HepG2 (cell line): ENCODE data around the gene ZNF740.
"Not testable (repeated sequence)": the region's sequence is repeated elsewhere in the genome, so short reads cannot be mapped to it uniquely, and the experiment has no call there.

Source experiments
- CREB3 ChIP-seq: sonication (generic); formaldehyde crosslinking; IDR thresholded peaks from 2 replicates; pipeline ENCODE4 v1.5.0; 2020; ENCODE audit warnings: missing genetic modification reagents
- CSRNP1 ChIP-seq: sonication (generic); formaldehyde crosslinking; IDR thresholded peaks from 2 replicates; pipeline ENCODE4 v1.8.1; 2023; ENCODE audit warnings: mild to moderate bottlenecking, missing genetic modification reagents
- CTCF ChIP-seq: sonication (generic); formaldehyde crosslinking; IDR thresholded peaks from 2 replicates; pipeline ENCODE4 v1.5.0; 2020; ENCODE audit warnings: mild to moderate bottlenecking, missing genetic modification reagents, moderate library complexity
- EP300 ChIP-seq, 3 experiments: sonication (generic) in 1 of 3; formaldehyde crosslinking in 1 of 3; IDR thresholded peaks; 2 replicates each; pipeline versions ENCODE4 v1.5.1 to v1.6.1; 2011 to 2020; ENCODE audit warnings: low read depth in 2 of 3, low read length in 2 of 3, borderline replicate concordance in 1 of 3, improper control_type of control experiment in 1 of 3, mild to moderate bottlenecking in 1 of 3, missing genetic modification reagents in 1 of 3, moderate library complexity in 1 of 3
- FOXM1 ChIP-seq: sonication (generic); formaldehyde crosslinking; IDR thresholded peaks from 2 replicates; pipeline ENCODE4 v1.5.0; 2020; ENCODE audit warnings: missing genetic modification reagents
- HMGA1 ChIP-seq: sonication (generic); formaldehyde crosslinking; conservative IDR thresholded peaks from 2 replicates; pipeline ENCODE4 v1.4.0; 2020; ENCODE audit warnings: missing genetic modification reagents
- MATR3 ChIP-seq: sonication (generic); formaldehyde crosslinking; IDR thresholded peaks from 2 replicates; pipeline ENCODE4 v1.4.0; 2020; ENCODE audit warnings: missing genetic modification reagents
- POLR2A ChIP-seq, 2 experiments: IDR thresholded peaks; 2 replicates each; pipeline ENCODE4 v1.6.1; 2011; ENCODE audit warnings: low read depth in 2 of 2, low read length in 2 of 2, mild to moderate bottlenecking in 1 of 2, moderate library complexity in 1 of 2; ENCODE audit not compliant: insufficient read depth in 1 of 2
- SIN3A ChIP-seq: IDR thresholded peaks from 2 replicates; pipeline ENCODE4 v1.6.1; 2011; ENCODE audit warnings: low read depth, mild to moderate bottlenecking, control low read depth, low read length, borderline replicate concordance
- SNAPC5 ChIP-seq: sonication (generic); formaldehyde crosslinking; IDR thresholded peaks from 2 replicates; pipeline ENCODE4 v1.8.1; 2023; ENCODE audit warnings: mild to moderate bottlenecking, missing genetic modification reagents, borderline replicate concordance
- ZNF660 ChIP-seq: sonication (generic); formaldehyde crosslinking; IDR thresholded peaks from 2 replicates; pipeline ENCODE4 v1.5.1; 2020; ENCODE audit warnings: mild to moderate bottlenecking, low read depth, missing genetic modification reagents, borderline replicate concordance
- TF ChIP-seq, protein P1 (sequence below): sonication (generic); formaldehyde crosslinking; IDR thresholded peaks from 2 replicates; pipeline ENCODE4 v1.4.0; 2020; ENCODE audit warnings: mild to moderate bottlenecking, missing genetic modification reagents
- TF ChIP-seq, protein P2 (sequence below): sonication (generic); formaldehyde crosslinking; IDR thresholded peaks from 2 replicates; pipeline ENCODE4 v1.4.0; 2020; ENCODE audit warnings: missing genetic modification reagents, borderline replicate concordance
- TF ChIP-seq, protein P3 (sequence below): IDR thresholded peaks from 2 replicates; pipeline ENCODE4 v1.6.1; 2012; ENCODE audit warnings: inconsistent platforms

- not testable (repeated sequence) for TF ChIP-seq CSRNP1 (CRISPR knock-in tag); ZNF660 (CRISPR knock-in tag); EP300 (IDR thresholded peaks at IDR 0.05; ENCODE audit: low read depth in 2 of 2, low read length in 2 of 2); EP300 (CRISPR knock-in tag; IDR thresholded peaks at IDR 0.05; ENCODE audit: borderline replicate concordance); SNAPC5 (CRISPR knock-in tag); SIN3A; CREB3 (CRISPR knock-in tag); CTCF (CRISPR knock-in tag); POLR2A (IDR thresholded peaks at IDR 0.05; ENCODE audit: insufficient read depth in 1 of 2, low read depth in 2 of 2, low read length in 2 of 2); HMGA1 (CRISPR knock-in tag); MATR3 (CRISPR knock-in tag); FOXM1 (CRISPR knock-in tag)
- TF ChIP-seq, protein P1, sequence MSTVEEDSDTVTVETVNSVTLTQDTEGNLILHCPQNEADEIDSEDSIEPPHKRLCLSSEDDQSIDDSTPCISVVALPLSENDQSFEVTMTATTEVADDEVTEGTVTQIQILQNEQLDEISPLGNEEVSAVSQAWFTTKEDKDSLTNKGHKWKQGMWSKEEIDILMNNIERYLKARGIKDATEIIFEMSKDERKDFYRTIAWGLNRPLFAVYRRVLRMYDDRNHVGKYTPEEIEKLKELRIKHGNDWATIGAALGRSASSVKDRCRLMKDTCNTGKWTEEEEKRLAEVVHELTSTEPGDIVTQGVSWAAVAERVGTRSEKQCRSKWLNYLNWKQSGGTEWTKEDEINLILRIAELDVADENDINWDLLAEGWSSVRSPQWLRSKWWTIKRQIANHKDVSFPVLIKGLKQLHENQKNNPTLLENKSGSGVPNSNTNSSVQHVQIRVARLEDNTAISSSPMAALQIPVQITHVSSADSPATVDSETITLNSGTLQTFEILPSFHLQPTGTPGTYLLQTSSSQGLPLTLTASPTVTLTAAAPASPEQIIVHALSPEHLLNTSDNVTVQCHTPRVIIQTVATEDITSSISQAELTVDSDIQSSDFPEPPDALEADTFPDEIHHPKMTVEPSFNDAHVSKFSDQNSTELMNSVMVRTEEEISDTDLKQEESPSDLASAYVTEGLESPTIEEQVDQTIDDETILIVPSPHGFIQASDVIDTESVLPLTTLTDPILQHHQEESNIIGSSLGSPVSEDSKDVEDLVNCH (CRISPR knock-in tag) = not testable (repeated sequence)
- TF ChIP-seq, protein P2, sequence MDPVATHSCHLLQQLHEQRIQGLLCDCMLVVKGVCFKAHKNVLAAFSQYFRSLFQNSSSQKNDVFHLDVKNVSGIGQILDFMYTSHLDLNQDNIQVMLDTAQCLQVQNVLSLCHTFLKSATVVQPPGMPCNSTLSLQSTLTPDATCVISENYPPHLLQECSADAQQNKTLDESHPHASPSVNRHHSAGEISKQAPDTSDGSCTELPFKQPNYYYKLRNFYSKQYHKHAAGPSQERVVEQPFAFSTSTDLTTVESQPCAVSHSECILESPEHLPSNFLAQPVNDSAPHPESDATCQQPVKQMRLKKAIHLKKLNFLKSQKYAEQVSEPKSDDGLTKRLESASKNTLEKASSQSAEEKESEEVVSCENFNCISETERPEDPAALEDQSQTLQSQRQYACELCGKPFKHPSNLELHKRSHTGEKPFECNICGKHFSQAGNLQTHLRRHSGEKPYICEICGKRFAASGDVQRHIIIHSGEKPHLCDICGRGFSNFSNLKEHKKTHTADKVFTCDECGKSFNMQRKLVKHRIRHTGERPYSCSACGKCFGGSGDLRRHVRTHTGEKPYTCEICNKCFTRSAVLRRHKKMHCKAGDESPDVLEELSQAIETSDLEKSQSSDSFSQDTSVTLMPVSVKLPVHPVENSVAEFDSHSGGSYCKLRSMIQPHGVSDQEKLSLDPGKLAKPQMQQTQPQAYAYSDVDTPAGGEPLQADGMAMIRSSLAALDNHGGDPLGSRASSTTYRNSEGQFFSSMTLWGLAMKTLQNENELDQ (CRISPR knock-in tag) = not testable (repeated sequence)
- TF ChIP-seq, protein P3, sequence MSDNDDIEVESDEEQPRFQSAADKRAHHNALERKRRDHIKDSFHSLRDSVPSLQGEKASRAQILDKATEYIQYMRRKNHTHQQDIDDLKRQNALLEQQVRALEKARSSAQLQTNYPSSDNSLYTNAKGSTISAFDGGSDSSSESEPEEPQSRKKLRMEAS = not testable (repeated sequence)
Observed at GRCh38 chr12:53178803-53179202, 1.7 kb upstream of the ZNF740 start.
